Activated gamma-delta T cell treated with anti-CD3 and anti-CD28 coated beads, Interleukin-2, amount 50 U/mL, for 16 hours (primary cell): Measurements from ENCODE around the gene DDX47.
A peak's percentile ranks its signal among the peaks of the same experiment; 100 is the strongest.
"Not testable (repeated sequence)": the region's sequence is repeated elsewhere in the genome, so short reads cannot be mapped to it uniquely, and the experiment has no call there.

Experiments used
- DNase-seq: peaks from one replicate; pipeline ENCODE4 v3.0.0-alpha.2; 2020; ENCODE audit warnings: low read depth

Gene DDX47

DNA sequence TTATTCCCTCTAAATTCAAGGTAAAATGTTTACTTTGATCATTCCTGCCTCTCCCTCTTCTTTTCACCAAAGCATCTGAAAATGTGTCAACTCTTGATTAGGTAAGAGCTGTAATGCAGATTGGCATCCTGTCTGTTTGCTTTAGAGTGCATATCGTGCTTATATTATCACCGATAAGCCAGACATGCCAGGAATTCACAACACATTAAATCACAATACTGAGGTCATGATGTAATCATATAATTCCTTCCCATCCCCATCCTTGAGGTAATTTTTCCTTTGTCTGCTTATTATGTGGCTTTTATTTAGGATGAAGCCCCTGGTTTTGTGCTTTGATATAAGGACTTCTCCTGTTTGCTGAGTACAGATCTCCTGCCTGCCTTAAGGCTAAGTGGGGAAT lies 10.2 kb downstream of the DDX47 start:
- no peak for DNase-seq

DNA sequence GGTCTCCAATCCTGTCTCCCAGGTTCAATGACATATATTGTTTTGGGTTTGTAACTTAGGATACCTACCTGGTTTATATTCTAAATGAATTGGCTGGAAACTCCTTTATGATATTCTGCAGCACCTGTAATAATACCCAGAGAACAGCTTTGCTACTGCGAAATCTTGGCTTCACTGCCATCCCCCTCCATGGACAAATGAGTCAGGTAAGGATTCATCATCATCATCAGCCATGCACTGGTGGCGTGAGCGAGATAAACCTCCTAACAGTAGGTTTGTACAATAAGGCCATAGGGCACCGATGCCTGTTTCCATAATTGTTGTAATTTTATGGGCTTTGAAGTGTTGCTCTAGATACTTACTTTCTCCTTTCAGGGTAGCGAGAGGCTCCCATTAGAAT lies 10.7 kb downstream of the DDX47 start:
- no peak for DNase-seq

- DNase-seq, result no peak
These were observed 22.4 kb downstream of the DDX47 start for GRCh38 chr12:12835378-12836146.

GRCh38 chr12:12836571-12836970 lies 23.4 kb downstream of the DDX47 start:
- no peak for DNase-seq

GRCh38 chr12:12837025-12837812 lies 24.1 kb downstream of the DDX47 start:
- DNase-seq, result peak; percentile 9

DNA sequence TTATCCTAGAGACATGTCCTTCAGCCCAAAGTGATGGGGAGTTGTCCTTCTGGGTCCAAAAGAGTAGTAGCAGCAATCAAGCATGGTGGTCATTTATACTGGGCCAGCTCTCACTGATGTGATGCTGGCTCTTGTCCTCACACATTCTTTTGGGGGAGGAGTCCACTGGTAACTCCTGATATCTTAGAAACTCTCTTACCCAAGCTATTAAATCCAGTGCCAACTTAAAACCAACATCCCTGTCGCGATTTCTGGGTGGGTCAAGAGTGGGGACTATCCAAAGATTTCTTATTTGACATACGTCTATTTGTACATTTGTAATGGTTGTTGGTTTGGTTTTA lies 24.6 kb downstream of the DDX47 start:
- no peak for DNase-seq

GRCh38 chr12:12839003-12839395 lies 25.9 kb downstream of the DDX47 start:
- DNase-seq, result no peak

- DNase-seq, result not testable (repeated sequence)
These were observed 26.3 kb downstream of the DDX47 start for GRCh38 chr12:12839439-12839838.

DNA sequence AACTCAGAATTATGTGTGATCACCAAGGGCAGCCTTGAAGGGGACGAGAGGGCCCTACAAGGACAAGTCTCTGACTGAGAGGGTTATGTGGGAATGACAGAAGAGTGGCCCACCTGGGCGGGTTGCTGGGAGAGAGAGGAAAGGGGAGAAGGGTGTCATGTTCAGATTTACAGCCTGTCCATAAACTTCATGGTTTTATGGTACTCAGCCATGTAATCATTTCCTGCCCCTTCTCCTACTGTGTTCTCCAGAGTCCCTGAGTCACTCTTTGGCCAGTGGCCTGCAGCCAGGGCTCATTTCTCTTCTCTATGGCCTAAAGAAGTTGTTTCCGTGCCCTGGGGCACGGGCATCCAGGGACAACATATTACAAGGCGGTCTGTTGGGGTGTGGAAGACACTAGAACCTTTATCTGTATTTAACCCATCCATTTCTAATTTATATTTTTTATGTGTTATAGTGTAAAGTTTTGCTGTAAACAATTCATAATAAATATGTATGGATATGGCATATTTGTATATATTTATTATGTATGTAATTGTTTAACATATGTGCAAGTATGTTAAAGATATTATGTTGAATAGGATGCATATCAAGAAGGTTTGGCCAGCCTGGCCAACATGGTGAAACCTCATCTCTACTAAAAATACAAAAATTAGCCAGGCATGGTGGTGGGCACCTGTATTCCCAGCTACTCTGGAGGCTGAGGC lies 26.9 kb downstream of the DDX47 start:
- no peak for DNase-seq

DNA sequence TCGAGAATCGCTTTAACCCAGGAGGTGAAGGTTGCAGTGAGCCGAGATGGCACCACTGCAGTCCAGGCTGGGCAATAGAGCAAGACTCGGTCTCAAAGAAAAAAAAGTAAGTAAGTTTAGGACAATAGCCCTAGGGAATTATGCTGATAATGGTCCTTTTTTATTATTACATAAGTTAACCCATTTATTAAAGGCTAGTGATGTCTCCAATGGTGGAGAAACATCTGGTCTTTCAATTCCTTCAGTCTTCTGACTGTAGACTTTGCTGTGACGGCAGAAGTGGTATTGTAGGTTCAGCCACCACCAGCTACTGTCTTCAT lies 27.4 kb downstream of the DDX47 start:
- DNase-seq, result no peak

DNA sequence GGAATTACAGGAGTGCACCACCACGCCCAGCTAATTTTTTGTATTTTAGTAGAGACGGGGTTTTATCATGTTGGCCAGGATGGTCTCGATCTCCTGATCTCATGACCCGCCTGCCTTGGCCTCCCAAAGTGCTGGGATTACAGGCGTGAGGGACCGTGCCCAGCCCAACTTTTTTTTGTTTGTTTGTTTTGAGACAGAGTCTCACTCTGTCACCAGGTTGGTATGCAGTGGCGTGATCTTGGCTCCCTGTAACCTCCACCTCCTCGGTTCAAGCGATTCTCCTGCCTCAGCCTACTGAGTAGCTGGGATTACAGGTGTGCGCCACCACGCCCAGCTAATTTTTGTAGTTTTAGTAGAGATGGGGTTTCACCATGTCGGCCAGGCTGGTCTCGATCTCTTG lies 28.3 kb downstream of the DDX47 start:
- DNase-seq, result not testable (repeated sequence)

- no peak for DNase-seq
These were observed 32.7 kb downstream of the DDX47 start for GRCh38 chr12:12845794-12846243.

DNA sequence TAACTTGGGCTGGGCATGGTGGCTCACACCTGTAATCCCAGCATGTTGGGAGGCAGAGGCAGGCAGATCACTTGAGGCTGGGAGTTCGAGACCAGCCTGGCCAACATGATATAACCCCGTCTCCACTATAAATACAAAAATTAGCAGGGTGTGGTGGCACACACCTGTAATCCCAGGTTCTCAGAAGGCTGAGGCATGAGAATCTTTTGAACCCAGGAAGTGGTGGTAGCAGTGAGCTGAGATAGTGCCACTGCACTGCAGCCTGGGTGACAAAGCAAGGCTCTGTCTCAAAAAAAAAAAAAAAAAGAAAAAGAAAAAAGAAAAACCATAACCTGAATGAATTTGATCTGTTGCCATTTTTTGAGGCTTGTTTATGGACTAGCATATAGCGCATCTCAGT lies 33.6 kb downstream of the DDX47 start:
- not testable (repeated sequence) for DNase-seq

GRCh38 chr12:12853435-12853834 lies 40.3 kb downstream of the DDX47 start:
- no peak for DNase-seq

- no peak for DNase-seq
These were observed 46.5 kb downstream of the DDX47 start for GRCh38 chr12:12859690-12860089.

DNA sequence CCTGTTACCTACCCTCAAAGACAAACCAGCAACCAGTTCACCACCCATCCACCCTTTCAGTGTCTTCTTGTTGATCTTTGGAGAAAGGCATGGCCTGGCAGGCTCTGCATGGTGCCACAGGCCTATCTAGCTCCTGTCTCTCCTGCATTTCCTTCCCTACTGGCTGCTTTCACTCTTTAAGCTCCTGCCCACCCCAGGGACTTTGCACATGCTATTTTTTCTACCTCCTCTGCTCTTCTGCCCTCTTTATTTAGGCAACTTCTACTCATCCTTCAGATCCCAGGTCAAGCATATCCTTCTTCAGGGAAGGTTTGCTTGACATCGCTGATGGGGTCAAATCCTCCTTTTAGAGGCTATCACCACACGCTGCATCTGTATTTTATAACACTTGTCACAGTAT lies 51.1 kb downstream of the DDX47 start:
- DNase-seq, result no peak

DNA sequence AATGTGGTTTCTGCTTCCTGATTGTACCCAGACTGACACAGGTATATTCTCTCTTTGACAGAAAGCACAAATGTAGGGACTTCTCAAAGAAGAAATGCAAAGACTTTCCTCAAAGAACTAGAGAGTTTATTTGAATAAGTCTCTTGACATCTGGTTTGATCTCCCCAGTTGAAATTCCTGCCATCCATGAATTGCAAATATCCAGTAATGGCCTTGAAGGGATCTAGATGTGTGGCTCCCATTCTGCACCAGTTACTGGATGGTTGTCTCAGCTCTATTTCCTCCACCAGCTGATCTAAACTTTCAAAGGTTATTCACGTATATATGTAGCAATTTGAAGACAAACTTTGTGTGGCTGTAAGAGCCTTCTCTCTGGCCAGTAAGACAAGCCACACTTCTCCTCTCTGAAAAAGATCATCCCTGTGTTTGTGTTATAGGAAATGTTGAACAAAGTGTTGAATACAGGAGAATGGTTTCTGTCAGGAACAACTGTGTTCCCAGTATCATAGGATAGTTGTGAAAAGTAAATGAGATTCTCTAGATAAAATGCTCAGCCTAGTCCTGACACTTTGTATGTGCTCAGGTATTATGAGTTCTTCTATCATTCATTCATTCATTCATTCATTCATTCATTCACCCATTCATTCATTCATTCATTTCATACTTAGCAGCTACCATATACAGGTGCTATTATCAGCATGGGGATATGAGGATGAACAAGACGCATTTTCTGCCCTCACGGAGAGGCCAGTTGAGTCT lies 55.5 kb downstream of the DDX47 start:
- no peak for DNase-seq

DNA sequence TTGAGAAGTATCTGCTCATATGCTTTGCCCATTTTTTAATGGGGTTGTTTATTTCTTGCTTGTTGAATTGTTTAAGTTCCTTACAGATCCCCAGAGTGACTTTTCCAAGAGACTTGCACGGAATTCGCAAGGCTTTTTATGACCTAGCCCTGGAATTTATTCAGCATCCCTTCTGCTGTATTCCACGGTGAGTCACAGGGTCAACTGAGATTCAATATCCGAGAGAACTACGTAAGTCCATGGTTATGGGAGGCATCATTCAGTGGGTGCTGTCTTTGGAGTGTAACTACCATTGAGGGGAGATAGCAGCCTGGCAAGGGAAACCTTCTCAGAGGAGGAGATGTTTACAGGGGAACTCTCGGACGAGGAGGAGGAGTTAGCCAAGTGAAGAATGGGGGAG lies 57.3 kb downstream of the DDX47 start:
- no peak for DNase-seq

GRCh38 chr12:12871587-12872138 lies 58.5 kb downstream of the DDX47 start:
- DNase-seq, result no peak

- DNase-seq, result no peak
These were observed 59.2 kb downstream of the DDX47 start for GRCh38 chr12:12872139-12872933.

GRCh38 chr12:12872934-12873275 lies 59.8 kb downstream of the DDX47 start:
- DNase-seq, result no peak
